HepG2 (cell line): ENCODE measurements around the gene MT1M. TPM values are rescaled to one million over a fixed set of nuclear protein-coding genes. Genes with fewer than 3 reads are reported as not detected.
A peak's percentile ranks its signal among the peaks of the same experiment; 100 is the strongest.

ENCODE experiments used
- AGO1 ChIP-seq: fragments of 200-400 bp; formaldehyde crosslinking; IDR thresholded peaks from 2 replicates; pipeline ENCODE4 v1.6.1; 2017; ENCODE audit warnings: mild to moderate bottlenecking, low read depth, low read length, moderate library complexity; ENCODE audit not compliant: poor library complexity, severe bottlenecking
- FOXJ3 ChIP-seq: sonication (generic); formaldehyde crosslinking; IDR thresholded peaks from 2 replicates; pipeline ENCODE4 v1.4.0; 2020; ENCODE audit warnings: missing genetic modification reagents, mild to moderate bottlenecking, borderline replicate concordance
- FOXK2 ChIP-seq: fragments of 450-650 bp; IDR thresholded peaks from 2 replicates; pipeline ENCODE4 v1.6.1; 2016
- FOXP1 ChIP-seq, 2 experiments: fragments of 450-650 bp in 1 of 2; IDR thresholded peaks; 2 replicates each; pipeline ENCODE4 v1.6.1; 2017 to 2018; ENCODE audit warnings: antibody characterized with exemption in 1 of 2
- GFI1 ChIP-seq: sonication (generic); formaldehyde crosslinking; IDR thresholded peaks from 2 replicates; pipeline ENCODE4 v1.5.0; 2020; ENCODE audit warnings: missing genetic modification reagents, mild to moderate bottlenecking, borderline replicate concordance
- KDM3A ChIP-seq: IDR thresholded peaks from 2 replicates; pipeline ENCODE4 v1.6.1; 2018; ENCODE audit warnings: low read depth, missing compliant biosample characterization
- KLF9 ChIP-seq: IDR thresholded peaks from 2 replicates; pipeline ENCODE4 v1.6.1; 2016; ENCODE audit warnings: low read depth
- KMT2B ChIP-seq: IDR thresholded peaks from 2 replicates; pipeline ENCODE4 v1.6.1; 2016; ENCODE audit warnings: missing genetic modification reagents, missing compliant biosample characterization
- MAZ ChIP-seq, 2 experiments: sonication (generic) in 1 of 2; formaldehyde crosslinking in 1 of 2; IDR thresholded peaks; 2 replicates each; pipeline versions ENCODE4 v1.5.0 to v1.6.1; 2012 to 2020; ENCODE audit warnings: low read depth in 2 of 2, mild to moderate bottlenecking in 2 of 2, borderline replicate concordance in 1 of 2, improper control_type of control experiment in 1 of 2, low read length in 1 of 2, missing genetic modification reagents in 1 of 2, moderate library complexity in 1 of 2
- NRL ChIP-seq: sonication (generic); formaldehyde crosslinking; IDR thresholded peaks from 2 replicates; pipeline ENCODE4 v1.5.0; 2020; ENCODE audit warnings: missing genetic modification reagents, mild to moderate bottlenecking, moderate library complexity, borderline replicate concordance
- PHB2 ChIP-seq: fragments of 450-650 bp; IDR thresholded peaks from 2 replicates; pipeline ENCODE4 v1.6.1; 2018; ENCODE audit not compliant: partially characterized antibody
- RAD51 ChIP-seq: fragments of 450-650 bp; IDR thresholded peaks from 2 replicates; pipeline ENCODE4 v1.6.1; 2016; ENCODE audit warnings: borderline replicate concordance
- REL ChIP-seq: sonication (generic); formaldehyde crosslinking; conservative IDR thresholded peaks from 2 replicates; pipeline ENCODE4 v1.8.0; 2022; ENCODE audit warnings: mild to moderate bottlenecking, missing genetic modification reagents, moderate library complexity
- RNF2 ChIP-seq: fragments of 450-650 bp; conservative IDR thresholded peaks from 2 replicates; pipeline ENCODE4 v1.6.1; 2016; ENCODE audit warnings: low read depth
- SCMH1 ChIP-seq: sonication (generic); formaldehyde crosslinking; IDR thresholded peaks from 2 replicates; pipeline ENCODE4 v1.9.0; 2021; ENCODE audit warnings: missing genetic modification reagents, mild to moderate bottlenecking, borderline replicate concordance
- SOX5 ChIP-seq: IDR thresholded peaks from 2 replicates; pipeline ENCODE4 v1.6.1; 2016; ENCODE audit warnings: borderline replicate concordance
- TBL1XR1 ChIP-seq: fragments of 150-350 bp; IDR thresholded peaks from 2 replicates; pipeline ENCODE4 v1.6.1; 2014; ENCODE audit warnings: borderline replicate concordance, low read length; ENCODE audit not compliant: partially characterized antibody
- TOPORS ChIP-seq: sonication (generic); formaldehyde crosslinking; IDR thresholded peaks from 2 replicates; pipeline ENCODE4 v1.8.0; 2023; ENCODE audit warnings: mild to moderate bottlenecking, missing genetic modification reagents
- ZMYM3 ChIP-seq: sonication (generic); formaldehyde crosslinking; IDR thresholded peaks from 2 replicates; pipeline ENCODE4 v1.5.1; 2020; ENCODE audit warnings: mild to moderate bottlenecking, missing genetic modification reagents
- ZNF414 ChIP-seq: sonication (generic); formaldehyde crosslinking; IDR thresholded peaks from 2 replicates; pipeline ENCODE4 v1.5.0; 2020; ENCODE audit warnings: missing genetic modification reagents
- ZNF749 ChIP-seq: sonication (generic); formaldehyde crosslinking; IDR thresholded peaks from 2 replicates; pipeline ENCODE4 v1.8.0; 2022; ENCODE audit warnings: mild to moderate bottlenecking, missing genetic modification reagents, moderate library complexity, borderline replicate concordance
- ZNF788 ChIP-seq: sonication (generic); formaldehyde crosslinking; IDR thresholded peaks from 2 replicates; pipeline ENCODE4 v1.5.0; 2020; ENCODE audit warnings: mild to moderate bottlenecking, missing genetic modification reagents, borderline replicate concordance
- polyA plus RNA-seq, 8 experiments: library from polyadenylated mRNA; depleted of rRNA in 3 of 8; stranded (reverse) in 7 of 8; unstranded in 1 of 8; fragments of >200 nt; fragmentation: Illumina TruSeq in 4 of 8; extraction: Trizol in 4 of 8; gene quantifications; 2 replicates each; pipeline versions ENCODE4 v1.2.1 to v1.2.3, GENCODE V29; 2011 to 2016; ENCODE audit warnings: low read depth in 4 of 8, missing spikeins in 1 of 8, mixed read lengths in 1 of 8; ENCODE audit not compliant: insufficient read depth in 1 of 8
- total RNA-seq, 5 experiments: library from RNA; depleted of rRNA; stranded (reverse); fragments of >200 nt; fragmentation: Illumina TruSeq; extraction: Trizol; gene quantifications; 2 replicates each; pipeline ENCODE4 v1.2.3, GENCODE V29; 2016; ENCODE audit warnings: low read depth in 1 of 5
- TF ChIP-seq, protein P1 (sequence below): sonication (generic); formaldehyde crosslinking; IDR thresholded peaks from 2 replicates; pipeline ENCODE4 v1.5.0; 2020; ENCODE audit warnings: missing genetic modification reagents
- TF ChIP-seq, protein P2 (sequence below): IDR thresholded peaks from 2 replicates; pipeline ENCODE4 v1.6.1; 2016; ENCODE audit warnings: missing genetic modification reagents, missing compliant biosample characterization
- TF ChIP-seq, protein P3 (sequence below): sonication (generic); formaldehyde crosslinking; IDR thresholded peaks from 2 replicates; pipeline ENCODE4 v1.8.0; 2022; ENCODE audit warnings: missing genetic modification reagents, mild to moderate bottlenecking, moderate library complexity, borderline replicate concordance

Gene MT1M
- total and polyA plus RNA-seq, 2 of the 13 experiments (the other 11 are each of a cell fraction or from before 2014, with no cell fraction given), result 4.6 TPM; not detected in 1

- TF ChIP-seq RAD51 (no peak), ZNF749 (peak; percentile 80; the same call in 1 of the 2 replicates), GFI1 (CRISPR knock-in tag) (peak; percentile 81; the same call in 1 of the 2 replicates), ZMYM3 (CRISPR knock-in tag) (0 out of 2 replicates have a peak, but pooled peaks have one; percentile 7), FOXK2 (peak; percentile 72), TBL1XR1 (peak; percentile 69), SCMH1 (no peak), KLF9 (CRISPR knock-in tag) (peak; percentile 55; the same call in 1 of the 2 replicates), FOXP1 (IDR thresholded peaks at IDR 0.05) (no peak), FOXP1 (CRISPR knock-in tag; IDR thresholded peaks at IDR 0.05) (peak; percentile 38; the same call in 1 of the 2 replicates), TOPORS (CRISPR knock-in tag) (peak; percentile 32; the same call in 1 of the 2 replicates), FOXJ3 (CRISPR knock-in tag) (peak; percentile 78), RNF2 (peak; percentile 54; the same call in 1 of the 2 replicates), REL (CRISPR knock-in tag) (0 out of 2 replicates have a peak, but pooled peaks have one; percentile 32), PHB2 (no peak), ZNF788 (peak; percentile 92), ZNF414 (no peak), KDM3A (CRISPR knock-in tag) (peak; percentile 56; the same call in 1 of the 2 replicates), KMT2B (CRISPR knock-in tag) (peak; percentile 26; the same call in 1 of the 2 replicates), MAZ (IDR thresholded peaks at IDR 0.05; ENCODE audit: borderline replicate concordance, low read depth, low read length) (peak; percentile 76; the same call in 1 of the 2 replicates), MAZ (CRISPR knock-in tag; IDR thresholded peaks at IDR 0.05; ENCODE audit: low read depth) (peak; percentile 92), SOX5 (peak; percentile 66; the same call in 1 of the 2 replicates), AGO1 (no peak), NRL (CRISPR knock-in tag) (peak; percentile 38; the same call in 1 of the 2 replicates)
- TF ChIP-seq, protein P1, sequence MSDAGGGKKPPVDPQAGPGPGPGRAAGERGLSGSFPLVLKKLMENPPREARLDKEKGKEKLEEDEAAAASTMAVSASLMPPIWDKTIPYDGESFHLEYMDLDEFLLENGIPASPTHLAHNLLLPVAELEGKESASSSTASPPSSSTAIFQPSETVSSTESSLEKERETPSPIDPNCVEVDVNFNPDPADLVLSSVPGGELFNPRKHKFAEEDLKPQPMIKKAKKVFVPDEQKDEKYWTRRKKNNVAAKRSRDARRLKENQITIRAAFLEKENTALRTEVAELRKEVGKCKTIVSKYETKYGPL (CRISPR knock-in tag), result no peak
- TF ChIP-seq, protein P2, sequence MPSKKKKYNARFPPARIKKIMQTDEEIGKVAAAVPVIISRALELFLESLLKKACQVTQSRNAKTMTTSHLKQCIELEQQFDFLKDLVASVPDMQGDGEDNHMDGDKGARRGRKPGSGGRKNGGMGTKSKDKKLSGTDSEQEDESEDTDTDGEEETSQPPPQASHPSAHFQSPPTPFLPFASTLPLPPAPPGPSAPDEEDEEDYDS (CRISPR knock-in tag), result peak; percentile 96
- TF ChIP-seq, protein P3, sequence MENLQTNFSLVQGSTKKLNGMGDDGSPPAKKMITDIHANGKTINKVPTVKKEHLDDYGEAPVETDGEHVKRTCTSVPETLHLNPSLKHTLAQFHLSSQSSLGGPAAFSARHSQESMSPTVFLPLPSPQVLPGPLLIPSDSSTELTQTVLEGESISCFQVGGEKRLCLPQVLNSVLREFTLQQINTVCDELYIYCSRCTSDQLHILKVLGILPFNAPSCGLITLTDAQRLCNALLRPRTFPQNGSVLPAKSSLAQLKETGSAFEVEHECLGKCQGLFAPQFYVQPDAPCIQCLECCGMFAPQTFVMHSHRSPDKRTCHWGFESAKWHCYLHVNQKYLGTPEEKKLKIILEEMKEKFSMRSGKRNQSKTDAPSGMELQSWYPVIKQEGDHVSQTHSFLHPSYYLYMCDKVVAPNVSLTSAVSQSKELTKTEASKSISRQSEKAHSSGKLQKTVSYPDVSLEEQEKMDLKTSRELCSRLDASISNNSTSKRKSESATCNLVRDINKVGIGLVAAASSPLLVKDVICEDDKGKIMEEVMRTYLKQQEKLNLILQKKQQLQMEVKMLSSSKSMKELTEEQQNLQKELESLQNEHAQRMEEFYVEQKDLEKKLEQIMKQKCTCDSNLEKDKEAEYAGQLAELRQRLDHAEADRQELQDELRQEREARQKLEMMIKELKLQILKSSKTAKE (CRISPR knock-in tag), result 0 out of 2 replicates have a peak, but pooled peaks have one; percentile 11
Observed at GRCh38 chr16:56608043-56608875, 24.2 kb upstream of the MT1M start, which contains the start of gene MT2A (continued).
